ENCODE results near the gene RBM15.

RBM15 gene

GRCh38 chr1:110347182-110347893 is 8.2 kb downstream of the RBM15 start:
- no peaks in the 10 kb centered on the region for H3K9me3 ChIP-seq (ENCODE audit: control insufficient read depth, low read length)
- no peak overlapping the region for H3K4me3 ChIP-seq (ENCODE audit: insufficient read depth, low read depth, low read length)
- no peaks in the 10 kb centered on the region for H3K27me3 ChIP-seq (ENCODE audit: control insufficient read depth, insufficient read depth, low read length, poor library complexity, severe bottlenecking)
- H3K4me1 ChIP-seq (ENCODE audit: control insufficient read depth, insufficient read depth, low read length): peaks cover 27% of the 10 kb centered on the region
- peak overlapping the region; percentile 19 for H3K27ac ChIP-seq (ENCODE audit: insufficient read depth, low read depth, low read length, poor library complexity, severe bottlenecking)
- WGBS, 2 experiments: 81 to 84% methylated on average over 14 of the region's 14 CpGs
- peaks cover 6% of the 10 kb centered on the region for H3K36me3 ChIP-seq (ENCODE audit: control insufficient read depth, insufficient read depth, low read length)

- WGBS, 2 experiments: 70 to 88% methylated on average over 2 of the region's 2 CpGs
- H3K27ac ChIP-seq (ENCODE audit: insufficient read depth, low read depth, low read length, poor library complexity, severe bottlenecking): no peak overlapping the region
- no peaks in the 10 kb centered on the region for H3K27me3 ChIP-seq (ENCODE audit: control insufficient read depth, insufficient read depth, low read length, poor library complexity, severe bottlenecking)
- peaks cover 27% of the 10 kb centered on the region for H3K4me1 ChIP-seq (ENCODE audit: control insufficient read depth, insufficient read depth, low read length)
- H3K4me3 ChIP-seq (ENCODE audit: insufficient read depth, low read depth, low read length): no peak overlapping the region
- H3K9me3 ChIP-seq (ENCODE audit: control insufficient read depth, low read length): no peaks in the 10 kb centered on the region
- peaks cover 6% of the 10 kb centered on the region for H3K36me3 ChIP-seq (ENCODE audit: control insufficient read depth, insufficient read depth, low read length)
These were observed 8.9 kb downstream of the RBM15 start for GRCh38 chr1:110348050-110348449.

- Histone ChIP-seq H3K27me3 (ENCODE audit: control insufficient read depth, insufficient read depth, low read length, poor library complexity, severe bottlenecking) (no peaks in the 10 kb centered on the region), H3K4me3 (ENCODE audit: insufficient read depth, low read depth, low read length) (no peak overlapping the region), H3K9me3 (ENCODE audit: control insufficient read depth, low read length) (no peaks in the 10 kb centered on the region), H3K4me1 (ENCODE audit: control insufficient read depth, insufficient read depth, low read length) (peaks cover 27% of the 10 kb centered on the region), H3K27ac (ENCODE audit: insufficient read depth, low read depth, low read length, poor library complexity, severe bottlenecking) (no peak overlapping the region), H3K36me3 (ENCODE audit: control insufficient read depth, insufficient read depth, low read length) (peaks cover 6% of the 10 kb centered on the region)
These were observed 9.6 kb downstream of the RBM15 start for GRCh38 chr1:110348771-110349170.

- Histone ChIP-seq H3K4me1 (ENCODE audit: control insufficient read depth, insufficient read depth, low read length) (peaks cover 24% of the 10 kb centered on the region), H3K4me3 (ENCODE audit: insufficient read depth, low read depth, low read length) (no peak overlapping the region), H3K27me3 (ENCODE audit: control insufficient read depth, insufficient read depth, low read length, poor library complexity, severe bottlenecking) (no peaks in the 10 kb centered on the region), H3K36me3 (ENCODE audit: control insufficient read depth, insufficient read depth, low read length) (peaks cover 1% of the 10 kb centered on the region), H3K9me3 (ENCODE audit: control insufficient read depth, low read length) (no peaks in the 10 kb centered on the region), H3K27ac (ENCODE audit: insufficient read depth, low read depth, low read length, poor library complexity, severe bottlenecking) (no peak overlapping the region)
- WGBS, 2 experiments: 94% methylated on average over 2 of the region's 2 CpGs
These were observed 11.2 kb downstream of the RBM15 start for GRCh38 chr1:110350360-110350759.

- no peaks in the 10 kb centered on the region for H3K27me3 ChIP-seq (ENCODE audit: control insufficient read depth, insufficient read depth, low read length, poor library complexity, severe bottlenecking)
- H3K36me3 ChIP-seq (ENCODE audit: control insufficient read depth, insufficient read depth, low read length): peaks cover 10% of the 10 kb centered on the region
- H3K9me3 ChIP-seq (ENCODE audit: control insufficient read depth, low read length): no peaks in the 10 kb centered on the region
- no peak overlapping the region for H3K4me3 ChIP-seq (ENCODE audit: insufficient read depth, low read depth, low read length)
- no peaks in the 10 kb centered on the region for H3K4me1 ChIP-seq (ENCODE audit: control insufficient read depth, insufficient read depth, low read length)
- H3K27ac ChIP-seq (ENCODE audit: insufficient read depth, low read depth, low read length, poor library complexity, severe bottlenecking): no peak overlapping the region
- 100% methylated on average over 1 of the region's 1 CpG; no CpG with 5 or more reads in 1 of the 2 experiments for WGBS, 2 experiments
These were observed 16.1 kb downstream of the RBM15 start for GRCh38 chr1:110355321-110355720.

GRCh38 chr1:110356379-110356778 is 17.2 kb downstream of the RBM15 start:
- peaks cover 10% of the 10 kb centered on the region for H3K36me3 ChIP-seq (ENCODE audit: control insufficient read depth, insufficient read depth, low read length)
- no peaks in the 10 kb centered on the region for H3K9me3 ChIP-seq (ENCODE audit: control insufficient read depth, low read length)
- 89 to 100% methylated on average over 2 of the region's 2 CpGs for WGBS, 2 experiments
- no peaks in the 10 kb centered on the region for H3K4me1 ChIP-seq (ENCODE audit: control insufficient read depth, insufficient read depth, low read length)
- H3K4me3 ChIP-seq (ENCODE audit: insufficient read depth, low read depth, low read length): no peak overlapping the region
- H3K27ac ChIP-seq (ENCODE audit: insufficient read depth, low read depth, low read length, poor library complexity, severe bottlenecking): no peak overlapping the region
- H3K27me3 ChIP-seq (ENCODE audit: control insufficient read depth, insufficient read depth, low read length, poor library complexity, severe bottlenecking): no peaks in the 10 kb centered on the region

GRCh38 chr1:110360431-110360830 is 21.3 kb downstream of the RBM15 start:
- Histone ChIP-seq H3K27me3 (ENCODE audit: control insufficient read depth, insufficient read depth, low read length, poor library complexity, severe bottlenecking) (no peaks in the 10 kb centered on the region), H3K4me1 (ENCODE audit: control insufficient read depth, insufficient read depth, low read length) (no peaks in the 10 kb centered on the region), H3K27ac (ENCODE audit: insufficient read depth, low read depth, low read length, poor library complexity, severe bottlenecking) (no peak overlapping the region), H3K9me3 (ENCODE audit: control insufficient read depth, low read length) (no peaks in the 10 kb centered on the region), H3K4me3 (ENCODE audit: insufficient read depth, low read depth, low read length) (no peak overlapping the region), H3K36me3 (ENCODE audit: control insufficient read depth, insufficient read depth, low read length) (peaks cover 16% of the 10 kb centered on the region)
- WGBS, 2 experiments: 92 to 93% methylated on average over 1 to 2 of the region's 2 CpGs

GRCh38 chr1:110361856-110362255 is 22.7 kb downstream of the RBM15 start:
- 94 to 100% methylated on average over 1 of the region's 1 CpG for WGBS, 2 experiments
- H3K27me3 ChIP-seq (ENCODE audit: control insufficient read depth, insufficient read depth, low read length, poor library complexity, severe bottlenecking): no peaks in the 10 kb centered on the region
- H3K4me1 ChIP-seq (ENCODE audit: control insufficient read depth, insufficient read depth, low read length): no peaks in the 10 kb centered on the region
- no peaks in the 10 kb centered on the region for H3K9me3 ChIP-seq (ENCODE audit: control insufficient read depth, low read length)
- no peak overlapping the region for H3K27ac ChIP-seq (ENCODE audit: insufficient read depth, low read depth, low read length, poor library complexity, severe bottlenecking)
- H3K4me3 ChIP-seq (ENCODE audit: insufficient read depth, low read depth, low read length): no peak overlapping the region
- peaks cover 9% of the 10 kb centered on the region for H3K36me3 ChIP-seq (ENCODE audit: control insufficient read depth, insufficient read depth, low read length)

- Histone ChIP-seq H3K9me3 (ENCODE audit: control insufficient read depth, low read length) (no peaks in the 10 kb centered on the region), H3K27ac (ENCODE audit: insufficient read depth, low read depth, low read length, poor library complexity, severe bottlenecking) (no peak overlapping the region), H3K27me3 (ENCODE audit: control insufficient read depth, insufficient read depth, low read length, poor library complexity, severe bottlenecking) (no peaks in the 10 kb centered on the region), H3K4me1 (ENCODE audit: control insufficient read depth, insufficient read depth, low read length) (no peaks in the 10 kb centered on the region), H3K4me3 (ENCODE audit: insufficient read depth, low read depth, low read length) (no peak overlapping the region), H3K36me3 (ENCODE audit: control insufficient read depth, insufficient read depth, low read length) (peaks cover 9% of the 10 kb centered on the region)
- whole genome bisulfite sequencing, 2 experiments: 97 to 98% methylated on average over 3 of the region's 3 CpGs
These were observed 25.0 kb downstream of the RBM15 start for GRCh38 chr1:110364221-110364620.

- H3K27ac ChIP-seq (ENCODE audit: insufficient read depth, low read depth, low read length, poor library complexity, severe bottlenecking): no peak overlapping the region
- H3K9me3 ChIP-seq (ENCODE audit: control insufficient read depth, low read length): no peaks in the 10 kb centered on the region
- WGBS, 2 experiments: 95 to 100% methylated on average over 1 of the region's 1 CpG
- no peak overlapping the region for H3K4me3 ChIP-seq (ENCODE audit: insufficient read depth, low read depth, low read length)
- no peaks in the 10 kb centered on the region for H3K27me3 ChIP-seq (ENCODE audit: control insufficient read depth, insufficient read depth, low read length, poor library complexity, severe bottlenecking)
- no peaks in the 10 kb centered on the region for H3K4me1 ChIP-seq (ENCODE audit: control insufficient read depth, insufficient read depth, low read length)
- peaks cover 12% of the 10 kb centered on the region for H3K36me3 ChIP-seq (ENCODE audit: control insufficient read depth, insufficient read depth, low read length)
These were observed 31.6 kb downstream of the RBM15 start for GRCh38 chr1:110370827-110371226.

Measured in ectodermal cell (in vitro differentiated cells).